HL-60 (cell line): ENCODE measurements around the gene SNX18.
"Not testable (repeated sequence)": the region's sequence is repeated elsewhere in the genome, so short reads cannot be mapped to it uniquely, and the experiment has no call there.

ENCODE experiments used
- CTCF ChIP-seq: IDR thresholded peaks from one replicate; pipeline ENCODE4 v1.5.1; 2011; ENCODE audit warnings: low read length, control low read depth, inconsistent platforms; ENCODE audit not compliant: insufficient read depth
- GABPA ChIP-seq: IDR thresholded peaks from 2 replicates; pipeline ENCODE4 v1.6.1; 2012; ENCODE audit warnings: low read depth
- POLR2AphosphoS5 ChIP-seq: IDR thresholded peaks from 2 replicates; pipeline ENCODE4 v1.6.1; 2012; ENCODE audit warnings: low read depth
- REST ChIP-seq: IDR thresholded peaks from 2 replicates; pipeline ENCODE4 v1.6.1; 2012; ENCODE audit warnings: low read depth; ENCODE audit not compliant: insufficient replicate concordance
- SPI1 ChIP-seq: IDR thresholded peaks from 2 replicates; pipeline ENCODE4 v1.6.1; 2012; ENCODE audit warnings: low read depth, mild to moderate bottlenecking, borderline replicate concordance

- TF ChIP-seq CTCF, POLR2AphosphoS5, REST, GABPA, SPI1: not testable (repeated sequence)
Measured at GRCh38 chr5:54489648-54489979, 27.9 kb upstream of the SNX18 start.
